GM23338 (cell line): Measurements from ENCODE around the gene COA8. TPM values are rescaled to one million over a fixed set of nuclear protein-coding genes. Genes with fewer than 3 reads are reported as not detected.

Experiments used
- ATAC-seq: fragments of 200-7000 bp; cut with Tn5 transposase; 3 replicates; pipeline ENCODE4 v1.9.1; 2020
- DNase-seq: peaks from one replicate; pipeline ENCODE4 v3.0.0-alpha.2; 2015; ENCODE audit warnings: low spot score
- H2AFZ ChIP-seq: fragments of 200-600 bp; sonication (generic); 2 replicates; pipeline ENCODE4 v1.8.0; 2016; ENCODE audit warnings: antibody characterized with exemption, mild to moderate bottlenecking, moderate library complexity
- H3F3A ChIP-seq: fragments of 200-600 bp; sonication (generic); replicated peaks from 2 replicates; pipeline ENCODE4 v1.8.0; 2017; ENCODE audit warnings: antibody characterized with exemption, mixed run types, low read depth
- H3K27ac ChIP-seq: fragments of 200-600 bp; sonication (generic); 2 replicates; pipeline ENCODE4 v1.6.1; 2016; ENCODE audit warnings: low read depth
- H3K27me3 ChIP-seq: fragments of 200-600 bp; sonication (generic); 2 replicates; pipeline ENCODE4 v1.8.0; 2016; ENCODE audit warnings: mild to moderate bottlenecking, mixed run types, moderate library complexity; ENCODE audit not compliant: insufficient read depth
- H3K36me3 ChIP-seq: fragments of 200-600 bp; sonication (generic); 2 replicates; pipeline ENCODE4 v1.8.0; 2016; ENCODE audit warnings: mild to moderate bottlenecking; ENCODE audit not compliant: insufficient read depth
- H3K4me1 ChIP-seq: fragments of 200-600 bp; sonication (generic); 2 replicates; pipeline ENCODE4 v1.8.0; 2016; ENCODE audit warnings: mild to moderate bottlenecking, moderate library complexity; ENCODE audit not compliant: insufficient read depth
- H3K4me2 ChIP-seq: fragments of 200-600 bp; sonication (generic); 2 replicates; pipeline ENCODE4 v1.7.1; 2017; ENCODE audit warnings: mixed run types
- H3K4me3 ChIP-seq: fragments of 200-600 bp; sonication (generic); 2 replicates; pipeline ENCODE4 v1.6.1; 2016; ENCODE audit warnings: mixed run types
- H3K79me2 ChIP-seq: fragments of 200-600 bp; sonication (generic); replicated peaks from 2 replicates; pipeline ENCODE4 v1.8.0; 2017; ENCODE audit warnings: mild to moderate bottlenecking; ENCODE audit not compliant: insufficient read depth
- H3K9me2 ChIP-seq: fragments of 200-600 bp; sonication (generic); 2 replicates; pipeline ENCODE4 v1.8.0; 2017; ENCODE audit not compliant: insufficient read depth
- H4K20me1 ChIP-seq: fragments of 200-600 bp; sonication (generic); replicated peaks from 2 replicates; pipeline ENCODE4 v1.8.0; 2017; ENCODE audit warnings: mild to moderate bottlenecking; ENCODE audit not compliant: insufficient read depth
- H3K27ac Mint-ChIP-seq: 2 replicates; pipeline ENCODE4 v1.8.0; 2020; ENCODE audit warnings: inconsistent platforms, mild to moderate bottlenecking, moderate library complexity, mixed read lengths
- H3K27me3 Mint-ChIP-seq: 3 replicates; pipeline ENCODE4 v1.8.0; 2022; ENCODE audit warnings: low read depth, mild to moderate bottlenecking, moderate library complexity, mixed read lengths, inconsistent platforms; ENCODE audit not compliant: insufficient read depth, poor library complexity
- H3K36me3 Mint-ChIP-seq: 3 replicates; pipeline ENCODE4 v1.8.0; 2021; ENCODE audit warnings: low read depth, mild to moderate bottlenecking, inconsistent platforms, moderate library complexity, mixed read lengths
- H3K4me1 Mint-ChIP-seq: 3 replicates; pipeline ENCODE4 v1.8.0; 2020; ENCODE audit warnings: mild to moderate bottlenecking, inconsistent platforms, mixed read lengths
- H3K4me3 Mint-ChIP-seq: 3 replicates; pipeline ENCODE4 v1.8.0; 2021; ENCODE audit warnings: moderate library complexity, mild to moderate bottlenecking, inconsistent platforms, mixed read lengths
- H3K9me3 Mint-ChIP-seq: 3 replicates; pipeline ENCODE4 v1.8.0; 2020; ENCODE audit warnings: moderate library complexity, mild to moderate bottlenecking, inconsistent platforms, mixed read lengths
- CREB1 ChIP-seq: fragments of 250-450 bp; sonication (Bioruptor Pico); IDR thresholded peaks from 2 replicates; pipeline ENCODE4 v1.5.0; 2020; ENCODE audit warnings: low read depth, mild to moderate bottlenecking, moderate library complexity
- EZH2 ChIP-seq: fragments of 200-600 bp; sonication (generic); IDR thresholded peaks from one replicate; pipeline ENCODE4 v1.8.0; 2017; ENCODE audit warnings: antibody characterized with exemption, mild to moderate bottlenecking, low read depth; ENCODE audit not compliant: unreplicated experiment
- EZH2phosphoT487 ChIP-seq: fragments of 200-600 bp; sonication (generic); IDR thresholded peaks from one replicate; pipeline ENCODE4 v1.8.1; 2018; ENCODE audit warnings: antibody characterized with exemption; ENCODE audit not compliant: unreplicated experiment
- JUNB ChIP-seq: IDR thresholded peaks from one replicate; pipeline ENCODE4 v1.6.1; 2016; ENCODE audit warnings: antibody characterized with exemption; ENCODE audit not compliant: unreplicated experiment
- POLR2AphosphoS5 ChIP-seq: IDR thresholded peaks from 2 replicates; pipeline ENCODE4 v1.6.1; 2016; ENCODE audit warnings: antibody characterized with exemption, low read depth
- STAT1 ChIP-seq: IDR thresholded peaks from one replicate; pipeline ENCODE4 v1.6.1; 2016; ENCODE audit warnings: antibody characterized with exemption; ENCODE audit not compliant: unreplicated experiment
- ZNF114 ChIP-seq: fragments of 250-450 bp; sonication (Bioruptor Pico); IDR thresholded peaks from 2 replicates; pipeline ENCODE4 v1.5.0; 2020; ENCODE audit warnings: mild to moderate bottlenecking, moderate library complexity
- ZNF331 ChIP-seq: fragments of 250-450 bp; sonication (Bioruptor Pico); IDR thresholded peaks from 2 replicates; pipeline ENCODE4 v1.5.0; 2020; ENCODE audit warnings: low read depth, mild to moderate bottlenecking, moderate library complexity
- polyA plus RNA-seq: library from polyadenylated mRNA; unstranded; fragments of >200 nt; fragmentation: Nextera tagmentation; extraction: Ambion mirVana; gene quantifications from 2 replicates; pipeline ENCODE4 v1.2.1, GENCODE V29; 2016
- total RNA-seq: library from RNA; depleted of rRNA; stranded (reverse); fragments of >200 nt; shearing (Covaris generic); gene quantifications from 2 replicates; pipeline ENCODE4 v1.2.3, GENCODE V29; 2014
- TF ChIP-seq, protein P1 (sequence below): IDR thresholded peaks from 2 replicates; pipeline ENCODE4 v1.6.1; 2016; ENCODE audit warnings: antibody characterized with exemption
- TF ChIP-seq, protein P2 (sequence below), 2 experiments: fragments of 200-600 bp in 1 of 2; sonication (generic) in 1 of 2; conservative IDR thresholded peaks; 2 replicates each; pipeline versions ENCODE4 v1.5.1 to v1.6.1; 2016 to 2017; ENCODE audit warnings: antibody characterized with exemption in 2 of 2, low read depth in 2 of 2, mild to moderate bottlenecking in 2 of 2, moderate library complexity in 1 of 2
- TF ChIP-seq, protein P3 (sequence below): IDR thresholded peaks from one replicate; pipeline ENCODE4 v1.6.1; 2018; ENCODE audit warnings: antibody characterized with exemption; ENCODE audit not compliant: unreplicated experiment
- TF ChIP-seq, protein P4 (sequence below): fragments of 250-450 bp; sonication (Bioruptor Pico); IDR thresholded peaks from 2 replicates; pipeline ENCODE4 v1.5.0; 2020; ENCODE audit warnings: mild to moderate bottlenecking, moderate library complexity

COA8 gene
- total and polyA plus RNA-seq, 2 experiments from 2014 or later: 61.3 to 130 TPM

DNA sequence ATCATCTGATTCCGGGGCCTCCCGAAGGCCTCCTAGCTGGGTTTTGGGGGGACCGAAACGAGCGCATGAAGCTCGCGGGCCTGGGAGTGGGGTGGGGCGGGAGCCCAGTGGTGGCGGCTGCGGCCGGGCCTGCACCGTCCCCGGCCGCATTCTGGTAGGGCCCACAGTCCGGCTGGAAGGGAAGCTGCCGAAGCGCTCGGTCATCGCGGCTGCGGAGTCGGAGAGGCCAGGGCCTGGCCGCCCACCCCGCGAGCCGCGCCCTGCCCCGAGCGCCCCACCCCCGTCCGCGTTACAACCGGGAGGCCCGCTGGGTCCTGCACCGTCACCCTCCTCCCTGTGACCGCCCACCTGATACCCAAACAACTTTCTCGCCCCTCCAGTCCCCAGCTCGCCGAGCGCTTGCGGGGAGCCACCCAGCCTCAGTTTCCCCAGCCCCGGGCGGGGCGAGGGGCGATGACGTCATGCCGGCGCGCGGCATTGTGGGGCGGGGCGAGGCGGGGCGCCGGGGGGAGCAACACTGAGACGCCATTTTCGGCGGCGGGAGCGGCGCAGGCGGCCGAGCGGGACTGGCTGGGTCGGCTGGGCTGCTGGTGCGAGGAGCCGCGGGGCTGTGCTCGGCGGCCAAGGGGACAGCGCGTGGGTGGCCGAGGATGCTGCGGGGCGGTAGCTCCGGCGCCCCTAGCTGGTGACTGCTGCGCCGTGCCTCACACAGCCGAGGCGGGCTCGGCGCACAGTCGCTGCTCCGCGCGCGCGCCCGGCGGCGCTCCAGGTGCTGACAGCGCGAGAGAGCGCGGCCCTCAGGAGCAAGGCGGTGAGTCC, 66.1 kb downstream of the COA8 start, which contains the start of gene KLC1:
Gene KLC1 (plus strand): TSS at position 528 of the 819 bp plus-strand sequence. CDS start 25,354 bp downstream, outside the sequence.
- peaks cover 7% of the 10 kb centered on the region; the same call in 2 of the 3 replicates for H3K36me3 Mint-ChIP-seq
- peak; percentile 60 for ATAC-seq
- H3K9me2 ChIP-seq: no peaks in the 10 kb centered on the region
- TF ChIP-seq ZNF331 (CRISPR knock-in tag) (no peak), POLR2AphosphoS5 (peak; percentile 89), CREB1 (peak; percentile 98), EZH2phosphoT487 (no peak), ZNF114 (CRISPR knock-in tag) (no peak), EZH2 (no peak), STAT1 (no peak), JUNB (no peak)
- TF ChIP-seq, protein P1, sequence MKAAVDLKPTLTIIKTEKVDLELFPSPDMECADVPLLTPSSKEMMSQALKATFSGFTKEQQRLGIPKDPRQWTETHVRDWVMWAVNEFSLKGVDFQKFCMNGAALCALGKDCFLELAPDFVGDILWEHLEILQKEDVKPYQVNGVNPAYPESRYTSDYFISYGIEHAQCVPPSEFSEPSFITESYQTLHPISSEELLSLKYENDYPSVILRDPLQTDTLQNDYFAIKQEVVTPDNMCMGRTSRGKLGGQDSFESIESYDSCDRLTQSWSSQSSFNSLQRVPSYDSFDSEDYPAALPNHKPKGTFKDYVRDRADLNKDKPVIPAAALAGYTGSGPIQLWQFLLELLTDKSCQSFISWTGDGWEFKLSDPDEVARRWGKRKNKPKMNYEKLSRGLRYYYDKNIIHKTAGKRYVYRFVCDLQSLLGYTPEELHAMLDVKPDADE: peak; percentile 50; the same call in 1 of the 2 replicates
- TF ChIP-seq, protein P2, sequence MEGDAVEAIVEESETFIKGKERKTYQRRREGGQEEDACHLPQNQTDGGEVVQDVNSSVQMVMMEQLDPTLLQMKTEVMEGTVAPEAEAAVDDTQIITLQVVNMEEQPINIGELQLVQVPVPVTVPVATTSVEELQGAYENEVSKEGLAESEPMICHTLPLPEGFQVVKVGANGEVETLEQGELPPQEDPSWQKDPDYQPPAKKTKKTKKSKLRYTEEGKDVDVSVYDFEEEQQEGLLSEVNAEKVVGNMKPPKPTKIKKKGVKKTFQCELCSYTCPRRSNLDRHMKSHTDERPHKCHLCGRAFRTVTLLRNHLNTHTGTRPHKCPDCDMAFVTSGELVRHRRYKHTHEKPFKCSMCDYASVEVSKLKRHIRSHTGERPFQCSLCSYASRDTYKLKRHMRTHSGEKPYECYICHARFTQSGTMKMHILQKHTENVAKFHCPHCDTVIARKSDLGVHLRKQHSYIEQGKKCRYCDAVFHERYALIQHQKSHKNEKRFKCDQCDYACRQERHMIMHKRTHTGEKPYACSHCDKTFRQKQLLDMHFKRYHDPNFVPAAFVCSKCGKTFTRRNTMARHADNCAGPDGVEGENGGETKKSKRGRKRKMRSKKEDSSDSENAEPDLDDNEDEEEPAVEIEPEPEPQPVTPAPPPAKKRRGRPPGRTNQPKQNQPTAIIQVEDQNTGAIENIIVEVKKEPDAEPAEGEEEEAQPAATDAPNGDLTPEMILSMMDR (conservative IDR thresholded peaks at IDR 0.05; ENCODE audit: low read depth in 2 of 2): no peak
- TF ChIP-seq, protein P3, sequence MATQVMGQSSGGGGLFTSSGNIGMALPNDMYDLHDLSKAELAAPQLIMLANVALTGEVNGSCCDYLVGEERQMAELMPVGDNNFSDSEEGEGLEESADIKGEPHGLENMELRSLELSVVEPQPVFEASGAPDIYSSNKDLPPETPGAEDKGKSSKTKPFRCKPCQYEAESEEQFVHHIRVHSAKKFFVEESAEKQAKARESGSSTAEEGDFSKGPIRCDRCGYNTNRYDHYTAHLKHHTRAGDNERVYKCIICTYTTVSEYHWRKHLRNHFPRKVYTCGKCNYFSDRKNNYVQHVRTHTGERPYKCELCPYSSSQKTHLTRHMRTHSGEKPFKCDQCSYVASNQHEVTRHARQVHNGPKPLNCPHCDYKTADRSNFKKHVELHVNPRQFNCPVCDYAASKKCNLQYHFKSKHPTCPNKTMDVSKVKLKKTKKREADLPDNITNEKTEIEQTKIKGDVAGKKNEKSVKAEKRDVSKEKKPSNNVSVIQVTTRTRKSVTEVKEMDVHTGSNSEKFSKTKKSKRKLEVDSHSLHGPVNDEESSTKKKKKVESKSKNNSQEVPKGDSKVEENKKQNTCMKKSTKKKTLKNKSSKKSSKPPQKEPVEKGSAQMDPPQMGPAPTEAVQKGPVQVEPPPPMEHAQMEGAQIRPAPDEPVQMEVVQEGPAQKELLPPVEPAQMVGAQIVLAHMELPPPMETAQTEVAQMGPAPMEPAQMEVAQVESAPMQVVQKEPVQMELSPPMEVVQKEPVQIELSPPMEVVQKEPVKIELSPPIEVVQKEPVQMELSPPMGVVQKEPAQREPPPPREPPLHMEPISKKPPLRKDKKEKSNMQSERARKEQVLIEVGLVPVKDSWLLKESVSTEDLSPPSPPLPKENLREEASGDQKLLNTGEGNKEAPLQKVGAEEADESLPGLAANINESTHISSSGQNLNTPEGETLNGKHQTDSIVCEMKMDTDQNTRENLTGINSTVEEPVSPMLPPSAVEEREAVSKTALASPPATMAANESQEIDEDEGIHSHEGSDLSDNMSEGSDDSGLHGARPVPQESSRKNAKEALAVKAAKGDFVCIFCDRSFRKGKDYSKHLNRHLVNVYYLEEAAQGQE: no peak
- TF ChIP-seq, protein P4, sequence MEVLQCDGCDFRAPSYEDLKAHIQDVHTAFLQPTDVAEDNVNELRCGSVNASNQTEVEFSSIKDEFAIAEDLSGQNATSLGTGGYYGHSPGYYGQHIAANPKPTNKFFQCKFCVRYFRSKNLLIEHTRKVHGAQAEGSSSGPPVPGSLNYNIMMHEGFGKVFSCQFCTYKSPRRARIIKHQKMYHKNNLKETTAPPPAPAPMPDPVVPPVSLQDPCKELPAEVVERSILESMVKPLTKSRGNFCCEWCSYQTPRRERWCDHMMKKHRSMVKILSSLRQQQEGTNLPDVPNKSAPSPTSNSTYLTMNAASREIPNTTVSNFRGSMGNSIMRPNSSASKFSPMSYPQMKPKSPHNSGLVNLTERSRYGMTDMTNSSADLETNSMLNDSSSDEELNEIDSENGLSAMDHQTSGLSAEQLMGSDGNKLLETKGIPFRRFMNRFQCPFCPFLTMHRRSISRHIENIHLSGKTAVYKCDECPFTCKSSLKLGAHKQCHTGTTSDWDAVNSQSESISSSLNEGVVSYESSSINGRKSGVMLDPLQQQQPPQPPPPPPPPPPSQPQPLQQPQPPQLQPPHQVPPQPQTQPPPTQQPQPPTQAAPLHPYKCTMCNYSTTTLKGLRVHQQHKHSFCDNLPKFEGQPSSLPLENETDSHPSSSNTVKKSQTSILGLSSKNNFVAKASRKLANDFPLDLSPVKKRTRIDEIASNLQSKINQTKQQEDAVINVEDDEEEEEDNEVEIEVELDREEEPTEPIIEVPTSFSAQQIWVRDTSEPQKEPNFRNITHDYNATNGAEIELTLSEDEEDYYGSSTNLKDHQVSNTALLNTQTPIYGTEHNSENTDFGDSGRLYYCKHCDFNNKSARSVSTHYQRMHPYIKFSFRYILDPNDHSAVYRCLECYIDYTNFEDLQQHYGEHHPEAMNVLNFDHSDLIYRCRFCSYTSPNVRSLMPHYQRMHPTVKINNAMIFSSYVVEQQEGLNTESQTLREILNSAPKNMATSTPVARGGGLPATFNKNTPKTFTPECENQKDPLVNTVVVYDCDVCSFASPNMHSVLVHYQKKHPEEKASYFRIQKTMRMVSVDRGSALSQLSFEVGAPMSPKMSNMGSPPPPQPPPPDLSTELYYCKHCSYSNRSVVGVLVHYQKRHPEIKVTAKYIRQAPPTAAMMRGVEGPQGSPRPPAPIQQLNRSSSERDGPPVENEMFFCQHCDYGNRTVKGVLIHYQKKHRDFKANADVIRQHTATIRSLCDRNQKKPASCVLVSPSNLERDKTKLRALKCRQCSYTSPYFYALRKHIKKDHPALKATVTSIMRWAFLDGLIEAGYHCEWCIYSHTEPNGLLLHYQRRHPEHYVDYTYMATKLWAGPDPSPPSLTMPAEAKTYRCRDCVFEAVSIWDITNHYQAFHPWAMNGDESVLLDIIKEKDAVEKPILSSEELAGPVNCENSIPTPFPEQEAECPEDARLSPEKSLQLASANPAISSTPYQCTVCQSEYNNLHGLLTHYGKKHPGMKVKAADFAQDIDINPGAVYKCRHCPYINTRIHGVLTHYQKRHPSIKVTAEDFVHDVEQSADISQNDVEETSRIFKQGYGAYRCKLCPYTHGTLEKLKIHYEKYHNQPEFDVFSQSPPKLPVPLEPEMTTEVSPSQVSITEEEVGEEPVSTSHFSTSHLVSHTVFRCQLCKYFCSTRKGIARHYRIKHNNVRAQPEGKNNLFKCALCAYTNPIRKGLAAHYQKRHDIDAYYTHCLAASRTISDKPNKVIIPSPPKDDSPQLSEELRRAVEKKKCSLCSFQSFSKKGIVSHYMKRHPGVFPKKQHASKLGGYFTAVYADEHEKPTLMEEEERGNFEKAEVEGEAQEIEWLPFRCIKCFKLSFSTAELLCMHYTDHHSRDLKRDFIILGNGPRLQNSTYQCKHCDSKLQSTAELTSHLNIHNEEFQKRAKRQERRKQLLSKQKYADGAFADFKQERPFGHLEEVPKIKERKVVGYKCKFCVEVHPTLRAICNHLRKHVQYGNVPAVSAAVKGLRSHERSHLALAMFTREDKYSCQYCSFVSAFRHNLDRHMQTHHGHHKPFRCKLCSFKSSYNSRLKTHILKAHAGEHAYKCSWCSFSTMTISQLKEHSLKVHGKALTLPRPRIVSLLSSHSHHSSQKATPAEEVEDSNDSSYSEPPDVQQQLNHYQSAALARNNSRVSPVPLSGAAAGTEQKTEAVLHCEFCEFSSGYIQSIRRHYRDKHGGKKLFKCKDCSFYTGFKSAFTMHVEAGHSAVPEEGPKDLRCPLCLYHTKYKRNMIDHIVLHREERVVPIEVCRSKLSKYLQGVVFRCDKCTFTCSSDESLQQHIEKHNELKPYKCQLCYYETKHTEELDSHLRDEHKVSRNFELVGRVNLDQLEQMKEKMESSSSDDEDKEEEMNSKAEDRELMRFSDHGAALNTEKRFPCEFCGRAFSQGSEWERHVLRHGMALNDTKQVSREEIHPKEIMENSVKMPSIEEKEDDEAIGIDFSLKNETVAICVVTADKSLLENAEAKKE (CRISPR knock-in tag): no peak
- no peaks in the 10 kb centered on the region for H3K9me3 Mint-ChIP-seq
- peaks cover 18% of the 10 kb centered on the region for H3K4me1 ChIP-seq
- peak within 1 kb of the TSS; percentile 96 for H3K4me2 ChIP-seq
- H3K27ac Mint-ChIP-seq: peak within 1 kb of the TSS; percentile 97
- no peaks in the 10 kb centered on the region for H3K27me3 ChIP-seq
- 0 out of 2 replicates have a peak, but pooled peaks cover 11% of the 10 kb centered on the region for H3F3A ChIP-seq
- peaks cover 6% of the 10 kb centered on the region for H3K27me3 Mint-ChIP-seq
- H4K20me1 ChIP-seq: peaks cover 35% of the 10 kb centered on the region
- peaks cover 26% of the 10 kb centered on the region for H3K4me1 Mint-ChIP-seq
- H2AFZ ChIP-seq: peak within 1 kb of the TSS; percentile 81
- H3K4me3 ChIP-seq: peak within 1 kb of the TSS; percentile 85
- peak within 1 kb of the TSS; percentile 94 for H3K4me3 Mint-ChIP-seq
- peak; percentile 86 for DNase-seq
- no peaks in the 10 kb centered on the region for H3K36me3 ChIP-seq
- peaks cover 44% of the 10 kb centered on the region for H3K79me2 ChIP-seq
- H3K27ac ChIP-seq: peak within 1 kb of the TSS; percentile 99
